Osteocyte (in vitro differentiated cells): ENCODE results near the gene TAP1. TPM values are rescaled to one million over a fixed set of nuclear protein-coding genes. Genes with fewer than 3 reads are reported as not detected.

Source experiments
- DNase-seq: peaks from one replicate; pipeline ENCODE4 v3.0.0; 2021; ENCODE audit warnings: mixed read lengths; ENCODE audit not compliant: unreplicated experiment; ENCODE audit errors: extremely low spot score
- H3K27ac Mint-ChIP-seq: one replicate; pipeline ENCODE4 v1.8.0; 2021; ENCODE audit warnings: mild to moderate bottlenecking, mixed read lengths; ENCODE audit not compliant: unreplicated experiment
- H3K27me3 Mint-ChIP-seq: one replicate; pipeline ENCODE4 v1.8.0; 2021; ENCODE audit warnings: mixed read lengths; ENCODE audit not compliant: unreplicated experiment
- H3K36me3 Mint-ChIP-seq: one replicate; pipeline ENCODE4 v1.8.0; 2021; ENCODE audit warnings: mixed read lengths; ENCODE audit not compliant: unreplicated experiment
- H3K4me1 Mint-ChIP-seq: one replicate; pipeline ENCODE4 v1.8.0; 2021; ENCODE audit warnings: mixed read lengths; ENCODE audit not compliant: unreplicated experiment
- H3K4me3 Mint-ChIP-seq: one replicate; pipeline ENCODE4 v1.8.0; 2021; ENCODE audit warnings: mild to moderate bottlenecking, moderate library complexity, mixed read lengths; ENCODE audit not compliant: unreplicated experiment
- H3K9me3 Mint-ChIP-seq: one replicate; pipeline ENCODE4 v1.8.0; 2021; ENCODE audit warnings: mixed read lengths; ENCODE audit not compliant: unreplicated experiment
- CTCF ChIP-seq: fragments of 200-600 bp; sonication (generic); IDR thresholded peaks from 2 replicates; pipeline ENCODE4 v1.5.0; 2021; ENCODE audit warnings: antibody characterized with exemption, mild to moderate bottlenecking, moderate library complexity
- total RNA-seq: library from RNA; stranded (reverse); gene quantifications from 2 replicates; pipeline ENCODE4 v1.2.1, GENCODE V29; 2021

TAP1 gene
- total RNA-seq, 1 donor from 2014 or later, result 33.2 TPM

GRCh38 chr6:32843979-32844838 lies 9.3 kb downstream of the TAP1 start, which contains the start of gene PSMB8:
Gene PSMB8, minus strand, starts transcription at chr6:32844047. Its CDS starts 51 bp downstream, at chr6:32843996.
- peaks cover 18% of the 10 kb centered on the region for H3K4me1 Mint-ChIP-seq
- peak within 1 kb of the TSS; percentile 99 for H3K27ac Mint-ChIP-seq
- no peaks in the 10 kb centered on the region for H3K9me3 Mint-ChIP-seq
- H3K36me3 Mint-ChIP-seq, result peaks cover 51% of the 10 kb centered on the region
- DNase-seq, result peak; percentile 96
- TF ChIP-seq CTCF, result peak; percentile 43
- no peaks in the 10 kb centered on the region for H3K27me3 Mint-ChIP-seq
- H3K4me3 Mint-ChIP-seq, result peak within 1 kb of the TSS; percentile 96

GRCh38 chr6:32843331-32843978 lies 10.0 kb downstream of the TAP1 start:
- no peaks in the 10 kb centered on the region for H3K9me3 Mint-ChIP-seq
- TF ChIP-seq CTCF, result no peak
- no peak for DNase-seq
- peak overlapping the region; percentile 99 for H3K27ac Mint-ChIP-seq
- peak overlapping the region; percentile 96 for H3K4me3 Mint-ChIP-seq
- peaks cover 44% of the 10 kb centered on the region for H3K36me3 Mint-ChIP-seq
- H3K27me3 Mint-ChIP-seq, result no peaks in the 10 kb centered on the region
- peaks cover 20% of the 10 kb centered on the region for H3K4me1 Mint-ChIP-seq

GRCh38 chr6:32842690-32843089 lies 10.8 kb downstream of the TAP1 start:
- peaks cover 37% of the 10 kb centered on the region for H3K36me3 Mint-ChIP-seq
- H3K4me3 Mint-ChIP-seq, result peak overlapping the region; percentile 96
- H3K27ac Mint-ChIP-seq, result peak overlapping the region; percentile 48

GRCh38 chr6:32842021-32842650 lies 11.4 kb downstream of the TAP1 start:
- no peak for TF ChIP-seq CTCF
- no peak overlapping the region for H3K4me3 Mint-ChIP-seq
- peak overlapping the region; percentile 38 for H3K27ac Mint-ChIP-seq

More at GRCh38 chr6:32842690-32843089, 10.8 kb downstream of the TAP1 start:
- peaks cover 21% of the 10 kb centered on the region for H3K4me1 Mint-ChIP-seq
- no peaks in the 10 kb centered on the region for H3K27me3 Mint-ChIP-seq
- no peak for DNase-seq
- TF ChIP-seq CTCF, result no peak
- H3K9me3 Mint-ChIP-seq, result no peaks in the 10 kb centered on the region

More at GRCh38 chr6:32842021-32842650, 11.4 kb downstream of the TAP1 start:
- H3K36me3 Mint-ChIP-seq, result peaks cover 31% of the 10 kb centered on the region
- no peak for DNase-seq
- H3K4me1 Mint-ChIP-seq, result peaks cover 26% of the 10 kb centered on the region
- H3K9me3 Mint-ChIP-seq, result no peaks in the 10 kb centered on the region
- no peaks in the 10 kb centered on the region for H3K27me3 Mint-ChIP-seq
